Neuron (in vitro differentiated cells): Measurements from ENCODE around the gene MAB21L1.

Experiments used
- H2AFZ ChIP-seq: one replicate; pipeline ENCODE4 v1.6.1; 2013; ENCODE audit warnings: low read depth, mild to moderate bottlenecking, inconsistent platforms, low read length, moderate library complexity
- H3K27me3 ChIP-seq: one replicate; pipeline ENCODE4 v1.6.1; 2013; ENCODE audit warnings: low read length; ENCODE audit not compliant: insufficient read depth
- H3K36me3 ChIP-seq: one replicate; pipeline ENCODE4 v1.6.1; 2013; ENCODE audit warnings: low read length; ENCODE audit not compliant: insufficient read depth
- H3K4me1 ChIP-seq: one replicate; pipeline ENCODE4 v1.6.1; 2013; ENCODE audit warnings: low read length; ENCODE audit not compliant: insufficient read depth
- H3K4me3 ChIP-seq: 2 replicates; pipeline ENCODE4 v1.5.1; 2013; ENCODE audit warnings: mild to moderate bottlenecking, low read length, moderate library complexity
- H3K9me3 ChIP-seq: one replicate; pipeline ENCODE4 v1.6.1; 2013; ENCODE audit warnings: low read length

The MAB21L1 gene

GRCh38 chr13:35475212-35475959 is 1.1 kb downstream of the MAB21L1 start:
- Histone ChIP-seq H3K9me3 (no peaks in the 10 kb centered on the region), H3K27me3 (peaks cover 13% of the 10 kb centered on the region), H3K4me3 (peak overlapping the region; percentile 71), H3K4me1 (peaks cover 35% of the 10 kb centered on the region), H2AFZ (peak overlapping the region; percentile 42), H3K36me3 (no peaks in the 10 kb centered on the region)

- Histone ChIP-seq H3K27me3 (peaks cover 13% of the 10 kb centered on the region), H3K36me3 (no peaks in the 10 kb centered on the region), H3K9me3 (no peaks in the 10 kb centered on the region), H2AFZ (peak overlapping the region; percentile 5), H3K4me1 (peaks cover 31% of the 10 kb centered on the region), H3K4me3 (peak overlapping the region; percentile 71)
Observed at GRCh38 chr13:35474496-35475211, 1.8 kb downstream of the MAB21L1 start.

- Histone ChIP-seq H2AFZ (no peak overlapping the region), H3K36me3 (no peaks in the 10 kb centered on the region)
Observed at GRCh38 chr13:35473802-35474201, 2.7 kb downstream of the MAB21L1 start.

GRCh38 chr13:35473206-35473775 is 3.2 kb downstream of the MAB21L1 start:
- peak overlapping the region; percentile 71 for H3K4me3 ChIP-seq

More at GRCh38 chr13:35473802-35474201, 2.7 kb downstream of the MAB21L1 start:
- peaks cover 23% of the 10 kb centered on the region for H3K4me1 ChIP-seq
- H3K27me3 ChIP-seq: peaks cover 12% of the 10 kb centered on the region
- peak overlapping the region; percentile 71 for H3K4me3 ChIP-seq
- H3K9me3 ChIP-seq: no peaks in the 10 kb centered on the region

GRCh38 chr13:35472323-35472881 is 4.1 kb downstream of the MAB21L1 start:
- no peaks in the 10 kb centered on the region for H3K36me3 ChIP-seq
- no peaks in the 10 kb centered on the region for H3K9me3 ChIP-seq
- peak overlapping the region; percentile 71 for H3K4me3 ChIP-seq
- H2AFZ ChIP-seq: no peak overlapping the region
- no peaks in the 10 kb centered on the region for H3K27me3 ChIP-seq
- peaks cover 22% of the 10 kb centered on the region for H3K4me1 ChIP-seq

More at GRCh38 chr13:35473206-35473775, 3.2 kb downstream of the MAB21L1 start:
- peaks cover 18% of the 10 kb centered on the region for H3K4me1 ChIP-seq
- no peak overlapping the region for H2AFZ ChIP-seq
- peaks cover 7% of the 10 kb centered on the region for H3K27me3 ChIP-seq
- H3K36me3 ChIP-seq: no peaks in the 10 kb centered on the region
- no peaks in the 10 kb centered on the region for H3K9me3 ChIP-seq

GRCh38 chr13:35471706-35472322 is 4.7 kb downstream of the MAB21L1 start:
- H3K27me3 ChIP-seq: no peaks in the 10 kb centered on the region
- H2AFZ ChIP-seq: no peak overlapping the region
- H3K9me3 ChIP-seq: no peaks in the 10 kb centered on the region
- H3K36me3 ChIP-seq: no peaks in the 10 kb centered on the region
- peak overlapping the region; percentile 71 for H3K4me3 ChIP-seq
- H3K4me1 ChIP-seq: peaks cover 17% of the 10 kb centered on the region

GRCh38 chr13:35470671-35471661 is 5.5 kb downstream of the MAB21L1 start:
- no peaks in the 10 kb centered on the region for H3K9me3 ChIP-seq
- no peaks in the 10 kb centered on the region for H3K36me3 ChIP-seq
- peaks cover 11% of the 10 kb centered on the region for H3K4me1 ChIP-seq
- peak overlapping the region; percentile 71 for H3K4me3 ChIP-seq
- no peaks in the 10 kb centered on the region for H3K27me3 ChIP-seq
- H2AFZ ChIP-seq: peak overlapping the region; percentile 42

GRCh38 chr13:35469806-35470525 is 6.5 kb downstream of the MAB21L1 start:
- Histone ChIP-seq H2AFZ (peak overlapping the region; percentile 42), H3K36me3 (no peaks in the 10 kb centered on the region), H3K27me3 (no peaks in the 10 kb centered on the region), H3K4me1 (peaks cover 11% of the 10 kb centered on the region), H3K4me3 (peak overlapping the region; percentile 71), H3K9me3 (no peaks in the 10 kb centered on the region)

GRCh38 chr13:35468195-35468594 is 8.3 kb downstream of the MAB21L1 start:
- Histone ChIP-seq H3K27me3 (no peaks in the 10 kb centered on the region), H3K9me3 (no peaks in the 10 kb centered on the region), H2AFZ (no peak overlapping the region), H3K4me1 (peaks cover 9% of the 10 kb centered on the region), H3K4me3 (no peak overlapping the region), H3K36me3 (no peaks in the 10 kb centered on the region)

GRCh38 chr13:35465371-35465770 is 11.1 kb downstream of the MAB21L1 start:
- no peak overlapping the region for H2AFZ ChIP-seq
- peaks cover 6% of the 10 kb centered on the region for H3K4me1 ChIP-seq
- no peaks in the 10 kb centered on the region for H3K27me3 ChIP-seq
- H3K9me3 ChIP-seq: no peaks in the 10 kb centered on the region
- no peaks in the 10 kb centered on the region for H3K36me3 ChIP-seq
- no peak overlapping the region for H3K4me3 ChIP-seq

- no peaks in the 10 kb centered on the region for H3K36me3 ChIP-seq
- H3K27me3 ChIP-seq: no peaks in the 10 kb centered on the region
- H2AFZ ChIP-seq: no peak overlapping the region
- no peak overlapping the region for H3K4me3 ChIP-seq
- no peaks in the 10 kb centered on the region for H3K9me3 ChIP-seq
- no peaks in the 10 kb centered on the region for H3K4me1 ChIP-seq
Observed at GRCh38 chr13:35460061-35460460, 16.4 kb downstream of the MAB21L1 start.
